HG03457 (cell line): ENCODE data around the gene RIMS1.
"Not testable (repeated sequence)": the region's sequence is repeated elsewhere in the genome, so short reads cannot be mapped to it uniquely, and the experiment has no call there.

Experiments
- ATAC-seq: cut with Tn5 transposase; IDR thresholded peaks from one replicate; pipeline ENCODE4 v1.9.1; 2021; ENCODE audit warnings: moderate number of reproducible peaks; ENCODE audit not compliant: unreplicated experiment

The RIMS1 gene

GRCh38 chr6:72322771-72323170 lies 436.4 kb downstream of the RIMS1 start:
- no peak for ATAC-seq

- no peak for ATAC-seq
Measured at GRCh38 chr6:72324591-72324990, 438.2 kb downstream of the RIMS1 start.

GRCh38 chr6:72328775-72329174 lies 442.4 kb downstream of the RIMS1 start:
- no peak for ATAC-seq

GRCh38 chr6:72335203-72335602 lies 448.9 kb downstream of the RIMS1 start:
- ATAC-seq, result not testable (repeated sequence)

GRCh38 chr6:72348926-72349325 lies 462.6 kb downstream of the RIMS1 start:
- no peak for ATAC-seq

GRCh38 chr6:72350296-72350881 lies 464.0 kb downstream of the RIMS1 start:
- no peak for ATAC-seq

GRCh38 chr6:72363844-72364740 lies 477.7 kb downstream of the RIMS1 start:
- no peak for ATAC-seq

GRCh38 chr6:72365773-72366172 lies 479.4 kb downstream of the RIMS1 start:
- ATAC-seq, result no peak

GRCh38 chr6:72367439-72367838 lies 481.1 kb downstream of the RIMS1 start:
- ATAC-seq, result no peak

- no peak for ATAC-seq
Measured at GRCh38 chr6:72371473-72371872, 485.1 kb downstream of the RIMS1 start.

GRCh38 chr6:72374172-72374571 lies 487.8 kb downstream of the RIMS1 start:
- no peak for ATAC-seq

- ATAC-seq, result no peak
Measured at GRCh38 chr6:72374857-72375256, 488.5 kb downstream of the RIMS1 start.

- ATAC-seq, result no peak
Measured at GRCh38 chr6:72376736-72377135, 490.4 kb downstream of the RIMS1 start.

GRCh38 chr6:72381076-72381475 lies 494.7 kb downstream of the RIMS1 start:
- no peak for ATAC-seq

- ATAC-seq, result peak; percentile 94
Measured at GRCh38 chr6:72382602-72383529, 496.5 kb downstream of the RIMS1 start.

GRCh38 chr6:72386324-72386723 lies 500.0 kb downstream of the RIMS1 start:
- no peak for ATAC-seq

GRCh38 chr6:72389698-72390097 lies 503.3 kb downstream of the RIMS1 start:
- no peak for ATAC-seq

- no peak for ATAC-seq
Measured at GRCh38 chr6:72390548-72390947, 504.2 kb downstream of the RIMS1 start.

GRCh38 chr6:72401865-72402264 lies 515.5 kb downstream of the RIMS1 start:
- ATAC-seq, result no peak

- ATAC-seq, result no peak
Measured at GRCh38 chr6:72403413-72403812, 517.1 kb downstream of the RIMS1 start.

- ATAC-seq, result no peak
Measured at GRCh38 chr6:72406517-72406916, 520.2 kb downstream of the RIMS1 start.
